ENCODE measurements around the gene TUBGCP2.

TUBGCP2 gene

GRCh38 chr10:133264461-133264860 lies 44.2 kb downstream of the TUBGCP2 start:
- no peak for DNase-seq (ENCODE audit: low spot score in 2 of 2)
- H3K36me3 Mint-ChIP-seq, result peaks cover 97% of the 10 kb centered on the region
- peaks cover 60% of the 10 kb centered on the region for H3K4me1 Mint-ChIP-seq
- peak overlapping the region; percentile 73 for H3K27ac Mint-ChIP-seq
- H3K4me3 Mint-ChIP-seq, result no peak overlapping the region
- no peak for ATAC-seq
- H3K9me3 Mint-ChIP-seq, result no peaks in the 10 kb centered on the region

DNA sequence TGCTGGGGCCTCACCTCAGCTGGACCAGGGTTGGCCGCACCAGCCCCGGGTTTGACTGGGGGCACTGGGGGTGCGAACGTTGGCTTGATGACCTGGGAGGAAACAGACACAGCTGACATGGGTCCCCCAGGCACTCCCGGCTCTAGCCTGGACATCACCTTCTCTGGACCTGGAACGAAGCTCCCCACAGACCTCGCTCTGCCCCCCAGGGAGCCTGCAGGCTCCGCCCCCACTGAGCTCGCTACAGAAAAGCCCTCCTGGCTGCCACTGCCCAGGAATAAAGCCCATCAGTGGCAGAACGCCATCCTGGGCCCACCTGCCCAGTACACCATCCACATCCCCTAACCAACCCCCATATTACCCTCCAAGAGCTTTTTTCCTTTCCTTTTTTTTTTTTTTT lies 45.0 kb downstream of the TUBGCP2 start:
- Mint-ChIP-seq H3K4me1 (peaks cover 67% of the 10 kb centered on the region), H3K27ac (peak overlapping the region; percentile 73), H3K9me3 (no peaks in the 10 kb centered on the region), H3K4me3 (no peak overlapping the region), H3K36me3 (peaks cover 96% of the 10 kb centered on the region)
- no peak for DNase-seq (ENCODE audit: low spot score in 2 of 2)
- no peak for ATAC-seq

- Mint-ChIP-seq H3K4me3 (peak overlapping the region; percentile 76), H3K9me3 (no peaks in the 10 kb centered on the region), H3K4me1 (peaks cover 75% of the 10 kb centered on the region), H3K27ac (peak overlapping the region; percentile 73), H3K36me3 (peaks cover 86% of the 10 kb centered on the region)
- no peak for DNase-seq (ENCODE audit: low spot score in 2 of 2)
- no peak for ATAC-seq
Observed at GRCh38 chr10:133262696-133263095, 46.0 kb downstream of the TUBGCP2 start.

GRCh38 chr10:133261726-133262325 lies 46.8 kb downstream of the TUBGCP2 start:
- Mint-ChIP-seq H3K36me3 (peaks cover 78% of the 10 kb centered on the region), H3K9me3 (no peaks in the 10 kb centered on the region), H3K27ac (peak overlapping the region; percentile 88), H3K4me3 (peak overlapping the region; percentile 76), H3K4me1 (peaks cover 80% of the 10 kb centered on the region)
- peak; percentile 66 for ATAC-seq
- DNase-seq (ENCODE audit: low spot score in 2 of 2), result peak; percentile 74 to 87

- peak overlapping the region; percentile 76 for H3K4me3 Mint-ChIP-seq
- DNase-seq (ENCODE audit: low spot score in 2 of 2) (peak; percentile 60 to 85), ATAC-seq (peak; percentile 78)
- peaks cover 80% of the 10 kb centered on the region for H3K4me1 Mint-ChIP-seq
- H3K36me3 Mint-ChIP-seq, result peaks cover 71% of the 10 kb centered on the region
- peak overlapping the region; percentile 88 for H3K27ac Mint-ChIP-seq
- no peaks in the 10 kb centered on the region for H3K9me3 Mint-ChIP-seq
Observed at GRCh38 chr10:133260895-133261725, 47.6 kb downstream of the TUBGCP2 start.

DNA sequence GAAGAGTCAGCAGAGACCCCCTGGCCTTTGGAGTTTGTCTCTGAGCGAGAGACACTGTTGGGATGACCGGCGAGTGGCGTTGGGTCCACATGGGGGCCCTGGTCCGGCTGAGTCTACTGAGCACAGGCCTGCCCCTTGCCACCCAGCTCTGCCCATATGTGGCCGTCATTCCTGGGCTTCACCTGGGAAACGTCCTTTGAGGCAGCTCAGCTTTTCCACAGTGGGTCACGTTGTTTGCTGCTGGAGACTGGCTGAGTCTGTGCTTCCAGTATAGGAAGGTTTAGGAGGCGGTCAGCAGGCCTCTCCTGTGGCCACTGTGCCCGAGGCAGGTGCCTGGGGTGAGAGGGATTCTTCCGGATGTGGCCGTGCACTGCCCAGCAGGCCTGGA lies 49.1 kb downstream of the TUBGCP2 start:
- no peak for DNase-seq (ENCODE audit: low spot score in 2 of 2)
- ATAC-seq, result no peak
- peaks cover 65% of the 10 kb centered on the region for H3K4me1 Mint-ChIP-seq
- peak overlapping the region; percentile 90 for H3K27ac Mint-ChIP-seq
- H3K36me3 Mint-ChIP-seq, result peaks cover 55% of the 10 kb centered on the region
- no peaks in the 10 kb centered on the region for H3K9me3 Mint-ChIP-seq
- peak overlapping the region; percentile 76 for H3K4me3 Mint-ChIP-seq

GRCh38 chr10:133258818-133259601 lies 49.7 kb downstream of the TUBGCP2 start:
- H3K4me1 Mint-ChIP-seq, result peaks cover 59% of the 10 kb centered on the region
- H3K4me3 Mint-ChIP-seq, result peak overlapping the region; percentile 76
- H3K36me3 Mint-ChIP-seq, result peaks cover 50% of the 10 kb centered on the region
- no peaks in the 10 kb centered on the region for H3K9me3 Mint-ChIP-seq
- peak; percentile 58 to 89 for DNase-seq (ENCODE audit: low spot score in 2 of 2)
- ATAC-seq, result peak; percentile 57
- H3K27ac Mint-ChIP-seq, result peak overlapping the region; percentile 90

GRCh38 chr10:133258066-133258817 lies 50.4 kb downstream of the TUBGCP2 start:
- H3K27ac Mint-ChIP-seq, result peak overlapping the region; percentile 88
- peaks cover 51% of the 10 kb centered on the region for H3K4me1 Mint-ChIP-seq
- H3K4me3 Mint-ChIP-seq, result peak overlapping the region; percentile 76
- H3K36me3 Mint-ChIP-seq, result peaks cover 42% of the 10 kb centered on the region
- no peaks in the 10 kb centered on the region for H3K9me3 Mint-ChIP-seq
- DNase-seq (ENCODE audit: low spot score in 2 of 2) (peak in 1 of 2 donors; percentile 72), ATAC-seq (peak; percentile 2)

GRCh38 chr10:133257489-133258065 lies 51.1 kb downstream of the TUBGCP2 start:
- peak overlapping the region; percentile 88 for H3K27ac Mint-ChIP-seq
- peaks cover 45% of the 10 kb centered on the region for H3K4me1 Mint-ChIP-seq
- H3K4me3 Mint-ChIP-seq, result peak overlapping the region; percentile 76
- DNase-seq (ENCODE audit: low spot score in 2 of 2) (peak in 1 of 2 donors; percentile 64), ATAC-seq (no peak)
- H3K36me3 Mint-ChIP-seq, result peaks cover 35% of the 10 kb centered on the region
- H3K9me3 Mint-ChIP-seq, result no peaks in the 10 kb centered on the region

- ATAC-seq, result no peak
- DNase-seq (ENCODE audit: low spot score in 2 of 2), result no peak
- peaks cover 32% of the 10 kb centered on the region for H3K4me1 Mint-ChIP-seq
- H3K27ac Mint-ChIP-seq, result no peak overlapping the region
- no peaks in the 10 kb centered on the region for H3K9me3 Mint-ChIP-seq
- peaks cover 15% of the 10 kb centered on the region for H3K36me3 Mint-ChIP-seq
- H3K4me3 Mint-ChIP-seq, result no peak overlapping the region
Observed at GRCh38 chr10:133255323-133255722, 53.3 kb downstream of the TUBGCP2 start.

GRCh38 chr10:133254421-133255120 lies 54.1 kb downstream of the TUBGCP2 start:
- peaks cover 29% of the 10 kb centered on the region for H3K4me1 Mint-ChIP-seq
- DNase-seq (ENCODE audit: low spot score in 2 of 2), result no peak
- ATAC-seq, result no peak
- no peaks in the 10 kb centered on the region for H3K9me3 Mint-ChIP-seq
- peaks cover 7% of the 10 kb centered on the region for H3K36me3 Mint-ChIP-seq
- no peak overlapping the region for H3K27ac Mint-ChIP-seq
- H3K4me3 Mint-ChIP-seq, result no peak overlapping the region

DNA sequence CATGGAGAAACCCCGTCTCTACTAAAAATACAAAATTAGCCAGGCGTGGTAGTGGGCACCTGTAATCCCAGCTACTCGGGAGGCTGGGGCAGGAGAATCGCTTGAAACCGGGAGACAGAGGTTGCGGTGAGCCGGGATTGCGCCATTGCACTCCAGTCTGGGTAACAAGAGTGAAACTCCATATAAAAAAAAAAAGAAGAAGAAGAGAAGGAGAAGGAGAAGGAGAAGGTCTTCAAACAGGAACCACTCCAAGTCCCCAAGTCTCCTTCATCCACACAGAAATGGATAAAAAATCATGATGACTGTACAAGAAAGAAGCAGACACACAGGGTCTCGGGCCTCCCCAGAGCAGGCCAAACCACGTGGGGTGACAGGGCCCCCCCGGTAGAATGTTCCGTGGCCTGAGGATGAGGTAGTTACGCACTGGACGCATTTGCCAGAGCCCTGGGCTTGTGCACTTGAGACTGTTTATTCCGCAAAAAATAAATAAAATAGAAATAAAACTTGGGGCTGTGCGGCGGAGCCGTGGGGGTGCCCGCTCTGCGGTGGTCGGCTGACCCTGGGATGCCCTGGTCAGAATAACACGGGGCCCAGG lies 55.2 kb downstream of the TUBGCP2 start:
- Mint-ChIP-seq H3K27ac (no peak overlapping the region), H3K36me3 (no peaks in the 10 kb centered on the region), H3K9me3 (no peaks in the 10 kb centered on the region), H3K4me3 (no peak overlapping the region), H3K4me1 (peaks cover 20% of the 10 kb centered on the region)
- ATAC-seq (no peak), DNase-seq (ENCODE audit: low spot score in 2 of 2) (no peak)

DNA sequence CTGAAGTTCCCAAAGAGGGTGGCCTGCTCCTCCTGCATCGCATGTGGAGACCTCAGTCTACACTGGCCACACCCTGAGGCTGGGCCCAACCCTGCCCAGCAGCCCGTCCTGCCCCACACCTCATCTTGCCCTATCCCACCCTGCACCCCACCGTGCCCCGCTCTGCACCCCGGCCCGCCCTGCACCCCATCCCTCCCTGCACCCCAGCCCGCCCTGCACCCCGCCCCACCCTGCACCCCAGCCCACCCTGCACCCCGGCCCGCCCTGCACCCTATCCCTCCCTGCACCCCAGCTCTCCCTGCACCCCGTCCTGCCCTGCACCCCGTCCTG lies 56.5 kb downstream of the TUBGCP2 start:
- Mint-ChIP-seq H3K4me3 (no peak overlapping the region), H3K27ac (no peak overlapping the region)
- ATAC-seq, result no peak

More for the DNA sequence above, 56.5 kb downstream of the TUBGCP2 start:
- Mint-ChIP-seq H3K4me1 (peaks cover 9% of the 10 kb centered on the region), H3K9me3 (no peaks in the 10 kb centered on the region), H3K36me3 (no peaks in the 10 kb centered on the region)
- DNase-seq (ENCODE audit: low spot score in 2 of 2), result no peak
